RCC 7860 (cell line): ENCODE data around the gene METTL23.
"Not testable (repeated sequence)": the region's sequence is repeated elsewhere in the genome, so short reads cannot be mapped to it uniquely, and the experiment has no call there.

ENCODE experiments used
- DNase-seq: peaks from one replicate; pipeline ENCODE4 v3.0.0-alpha.2; 2015; ENCODE audit warnings: low spot score
- FAIRE-seq: peaks from 2 replicates; lab custom pipeline; 2012; peaks lifted over from hg19 to GRCh38; lab: Jason Lieb, UNC

METTL23 gene

DNA sequence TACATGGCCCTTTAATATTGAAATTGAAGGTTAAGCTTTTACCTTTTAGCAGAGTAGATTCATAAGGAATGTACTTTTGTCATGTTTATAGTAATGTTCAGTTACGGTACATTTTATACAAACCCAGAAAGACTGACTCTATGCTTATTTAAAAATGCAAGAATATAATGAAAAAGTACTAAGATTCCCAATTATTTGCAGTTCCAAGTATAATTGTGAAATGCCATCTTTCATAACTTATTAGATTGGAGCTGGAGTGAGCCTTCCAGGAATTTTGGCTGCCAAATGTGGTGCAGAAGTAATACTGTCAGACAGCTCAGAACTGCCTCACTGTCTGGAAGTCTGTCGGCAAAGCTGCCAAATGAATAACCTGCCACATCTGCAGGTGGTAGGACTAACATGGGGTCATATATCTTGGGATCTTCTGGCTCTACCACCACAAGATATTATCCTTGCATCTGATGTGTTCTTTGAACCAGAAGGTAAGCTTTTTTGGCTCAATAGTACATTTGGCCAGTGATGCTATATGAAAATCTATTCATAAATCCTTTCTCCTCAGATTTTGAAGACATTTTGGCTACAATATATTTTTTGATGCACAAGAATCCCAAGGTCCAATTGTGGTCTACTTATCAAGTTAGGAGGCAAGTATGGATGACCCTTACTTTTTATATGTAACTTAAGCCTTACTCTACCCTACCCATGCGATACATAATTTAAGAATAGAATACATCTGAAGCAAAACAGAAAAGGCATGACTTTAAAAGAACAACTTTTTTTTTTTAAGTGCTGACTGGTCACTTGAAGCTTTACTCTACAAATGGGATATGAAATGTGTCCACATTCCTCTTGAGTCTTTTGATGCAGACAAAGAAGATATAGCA, 6.3 kb downstream of the METTL23 start:
- DNase-seq (no peak), FAIRE-seq (no peak)

DNA sequence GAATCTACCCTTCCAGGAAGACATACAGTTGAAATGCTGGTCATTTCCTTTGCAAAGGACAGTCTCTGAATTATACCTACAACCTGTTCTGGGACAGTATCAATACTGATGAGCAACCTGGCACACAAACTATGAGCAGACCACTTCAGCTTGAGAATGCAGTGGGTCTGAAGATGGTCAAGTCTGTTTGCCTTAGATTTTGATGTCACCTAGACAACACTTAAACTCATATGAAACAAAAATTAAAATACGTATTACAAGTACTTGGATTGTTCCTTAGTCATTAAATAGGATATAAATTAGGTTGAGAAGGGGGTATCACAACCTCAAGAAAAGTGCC, 6.9 kb downstream of the METTL23 start:
- FAIRE-seq (no peak), DNase-seq (no peak)

DNA sequence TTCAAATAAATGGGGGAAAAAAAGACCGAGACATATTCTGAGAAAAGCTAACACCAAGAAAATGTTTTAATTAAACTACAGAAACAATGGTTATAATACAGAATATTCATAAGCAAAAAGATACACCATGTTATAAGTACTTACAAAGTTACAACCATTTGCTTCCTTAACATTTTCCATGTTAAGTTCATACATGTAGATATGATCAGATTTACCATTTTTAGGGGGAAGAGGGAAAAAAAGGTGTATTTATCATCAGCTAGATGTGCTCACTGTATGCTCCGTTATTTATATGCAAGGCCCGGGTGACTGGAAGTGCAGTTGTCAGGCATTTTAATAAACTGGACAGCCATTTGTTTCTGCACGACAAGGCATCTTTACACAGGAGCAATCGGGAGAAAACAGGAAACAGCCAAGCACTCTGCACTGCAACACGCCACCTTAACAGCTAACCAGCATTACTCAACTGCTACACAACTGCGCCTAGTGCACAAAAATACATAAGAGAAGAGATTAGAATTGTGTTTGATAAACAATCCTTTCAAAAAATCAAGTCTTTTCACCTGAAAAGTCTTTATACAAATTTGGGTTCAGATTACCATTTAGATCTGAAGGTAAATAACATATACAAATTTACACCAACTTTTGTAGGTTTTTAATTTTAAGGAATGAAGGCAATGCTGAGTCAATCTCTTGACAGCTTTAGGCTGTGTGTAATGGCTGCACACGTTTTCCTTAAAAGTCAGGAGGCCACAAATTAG, 7.6 kb downstream of the METTL23 start:
- no peak for DNase-seq
- no peak for FAIRE-seq

DNA sequence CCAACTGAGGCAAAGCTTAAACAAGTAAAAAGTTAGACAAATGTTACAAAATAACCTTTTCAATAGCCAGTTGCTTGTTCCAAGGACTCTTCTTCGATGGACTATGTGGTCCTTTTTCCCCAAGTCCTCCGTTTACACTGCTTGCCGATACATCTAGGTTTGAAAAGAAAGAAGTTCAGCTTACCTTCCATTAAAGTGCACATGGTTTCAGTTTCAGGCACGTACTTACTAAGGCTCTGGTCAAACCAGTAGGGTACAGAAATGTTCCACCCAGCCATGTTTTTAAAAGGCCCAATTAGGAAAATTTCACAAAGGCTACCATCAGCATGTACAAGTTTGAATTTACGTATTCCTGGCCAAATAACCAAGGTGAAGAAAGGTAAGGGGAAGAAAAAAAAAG, 8.4 kb downstream of the METTL23 start:
- peak; percentile 50 for DNase-seq
- no peak for FAIRE-seq

DNA sequence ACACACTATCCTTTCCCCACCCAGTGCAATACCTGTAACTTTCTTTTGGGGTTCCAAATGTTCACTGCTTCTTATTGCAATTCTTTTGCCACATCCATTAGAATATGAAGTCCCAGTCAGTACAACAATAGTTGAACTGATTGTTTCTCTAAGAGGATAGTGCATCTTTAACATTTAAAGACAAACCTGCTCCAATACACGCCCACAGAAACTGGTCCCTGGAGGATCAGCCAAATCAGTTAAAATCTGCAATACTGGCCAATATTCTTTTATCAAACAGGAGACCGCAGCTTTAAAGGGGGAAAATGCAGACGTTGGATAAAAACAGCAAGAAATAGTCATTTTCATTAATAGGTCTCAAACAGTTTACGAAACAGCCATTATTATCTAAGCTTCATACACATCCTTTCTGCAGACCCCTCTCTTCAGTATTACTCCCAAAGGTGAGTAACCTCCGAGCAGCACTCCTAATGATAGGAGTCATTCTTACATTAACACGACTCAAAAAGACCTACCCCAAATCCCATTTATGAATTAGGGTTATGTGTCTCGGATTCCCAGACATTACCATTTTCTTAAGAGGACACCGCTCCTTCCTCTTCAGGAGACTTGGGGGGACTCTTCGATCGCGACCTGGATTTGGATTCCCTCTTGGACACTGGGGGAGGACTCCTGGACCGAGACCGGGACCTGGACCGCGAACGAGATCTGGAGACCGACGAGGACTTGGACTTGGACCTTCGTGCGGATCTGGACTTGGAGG, 9.1 kb downstream of the METTL23 start:
- DNase-seq, result no peak
- no peak for FAIRE-seq

DNA sequence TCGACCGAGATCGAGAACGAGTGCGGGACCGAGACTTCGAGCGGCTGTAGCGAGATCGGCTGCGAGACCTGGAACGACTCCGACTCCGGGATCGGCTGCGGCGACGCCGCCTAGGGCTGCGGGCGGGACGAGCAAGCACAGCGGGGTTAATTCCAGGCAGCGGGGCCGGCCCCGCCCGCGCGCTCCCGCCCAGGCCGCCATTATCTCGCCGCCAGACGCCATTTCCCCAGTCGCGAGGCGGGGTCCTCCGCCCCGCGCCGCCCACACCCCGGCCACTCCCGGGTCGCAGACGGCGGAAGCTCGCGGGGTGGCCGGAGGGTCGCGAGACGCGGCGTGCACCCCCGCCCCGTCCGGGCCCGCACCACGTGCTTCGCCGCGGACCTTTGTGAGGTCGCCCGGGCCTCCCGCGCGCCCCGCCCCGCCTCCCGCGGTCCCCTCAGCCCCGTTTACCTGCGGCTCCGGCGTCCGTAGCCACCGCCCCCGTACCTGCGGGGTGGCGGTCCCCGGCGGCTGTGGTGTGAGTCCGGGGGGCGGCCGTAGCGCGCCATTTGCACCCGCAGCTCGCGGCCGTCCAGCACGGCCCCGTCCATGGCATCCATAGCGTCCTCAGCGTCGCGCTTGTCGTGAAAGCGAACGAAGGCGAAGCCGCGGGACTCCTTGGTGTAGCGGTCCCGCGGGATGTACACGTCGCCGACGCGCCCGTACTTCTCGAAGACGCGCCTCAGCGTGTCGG, 9.9 kb downstream of the METTL23 start:
- no peak for DNase-seq
- no peak for FAIRE-seq

DNA sequence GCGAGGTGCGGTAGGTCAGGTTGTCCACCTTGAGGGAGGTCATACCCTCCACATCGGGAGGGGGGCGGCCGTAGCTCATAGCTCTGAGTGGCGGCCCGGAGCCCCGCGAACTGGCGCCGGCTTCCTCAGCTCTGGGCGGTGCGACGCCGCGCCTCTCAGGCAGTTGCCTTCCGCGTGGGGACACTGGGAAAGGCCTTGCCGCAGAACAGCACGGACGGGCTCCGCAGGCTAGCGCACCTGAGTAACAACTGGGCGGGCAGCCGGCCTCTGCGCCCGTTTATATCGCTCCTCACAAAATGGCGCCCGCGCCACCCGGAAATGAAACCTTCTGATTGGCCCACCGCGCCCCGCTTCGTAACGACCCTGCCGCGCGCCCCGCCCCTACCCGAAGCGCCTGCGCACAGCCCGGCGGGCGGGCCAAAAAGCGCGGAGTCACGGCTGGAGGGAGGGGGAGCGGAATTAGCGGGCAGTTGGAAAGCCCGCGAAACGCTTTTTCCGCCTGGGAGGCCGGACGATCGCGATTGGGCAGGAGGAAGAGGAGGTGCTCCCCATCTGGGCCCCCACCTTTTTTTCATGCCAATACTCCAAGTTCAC, 10.5 kb downstream of the METTL23 start, which contains the start of gene SRSF2:
Gene SRSF2, minus strand, starts transcription at position 250 of the 594 bp plus-strand sequence. Its CDS starts 171 bp downstream, at position 79.
- peak; percentile 81 for FAIRE-seq
- DNase-seq, result peak; percentile 96

DNA sequence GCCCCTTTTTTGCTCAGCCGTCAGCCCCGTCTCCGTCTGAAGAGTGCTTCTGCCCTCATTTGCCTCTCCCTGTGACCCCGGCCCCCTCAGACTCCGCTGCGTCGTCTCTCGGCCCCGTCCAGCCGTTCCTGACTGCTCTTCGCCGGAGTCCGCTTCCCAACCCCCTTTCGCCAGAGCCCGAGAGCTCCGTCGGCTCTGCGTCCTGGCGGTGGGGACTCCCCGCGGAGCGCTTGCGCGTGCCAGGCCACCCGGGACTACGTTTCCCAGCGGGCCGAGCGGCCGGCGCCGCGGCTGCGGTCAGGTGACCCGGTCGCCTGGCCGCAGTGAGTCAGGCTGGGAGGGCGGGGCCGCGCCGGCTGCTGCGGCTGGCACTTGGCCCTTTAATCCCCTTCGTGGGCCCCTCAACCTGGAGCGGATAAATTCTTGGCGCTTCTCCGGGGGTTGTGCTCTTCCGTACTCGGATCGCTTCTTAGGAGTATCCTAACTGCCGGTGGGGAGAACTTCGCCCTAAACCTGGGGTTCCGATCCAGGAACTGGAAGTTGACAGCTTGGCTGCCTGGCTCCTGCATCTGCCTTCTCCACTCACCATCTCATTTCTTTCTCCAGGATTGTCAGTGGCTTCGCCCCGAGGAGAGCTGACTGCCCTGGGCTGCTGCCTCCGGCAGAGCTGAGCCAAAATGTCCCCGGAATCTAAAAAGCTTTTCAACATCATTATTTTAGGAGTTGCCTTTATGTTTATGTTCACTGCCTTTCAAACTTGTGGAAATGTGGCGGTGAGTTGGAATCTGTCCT, 11.2 kb downstream of the METTL23 start, which contains the start of gene MFSD11:
Gene MFSD11, plus strand, starts transcription at position 444 of the 792 bp plus-strand sequence. Its CDS starts 234 bp downstream, at position 678.
- FAIRE-seq, result no peak
- DNase-seq, result peak; percentile 82

DNA sequence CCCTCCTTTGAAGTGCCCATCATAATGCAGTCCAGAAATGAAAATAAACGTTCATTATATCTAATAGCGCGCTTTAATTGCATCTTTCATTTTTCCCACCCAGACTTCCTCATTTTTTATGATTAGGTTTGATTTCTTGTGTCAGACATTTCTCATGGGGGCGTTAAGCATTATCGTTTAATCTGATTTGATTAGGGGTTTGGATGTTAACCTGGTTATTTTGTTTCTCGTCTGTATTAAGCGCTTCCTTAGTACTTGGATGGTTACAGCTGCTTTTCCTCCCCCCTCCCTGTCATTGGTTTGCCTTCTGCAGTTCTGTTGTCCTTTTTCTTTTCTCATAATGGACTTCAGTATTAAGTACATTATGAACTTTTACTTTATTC, 11.8 kb downstream of the METTL23 start:
- no peak for FAIRE-seq
- DNase-seq, result no peak

DNA sequence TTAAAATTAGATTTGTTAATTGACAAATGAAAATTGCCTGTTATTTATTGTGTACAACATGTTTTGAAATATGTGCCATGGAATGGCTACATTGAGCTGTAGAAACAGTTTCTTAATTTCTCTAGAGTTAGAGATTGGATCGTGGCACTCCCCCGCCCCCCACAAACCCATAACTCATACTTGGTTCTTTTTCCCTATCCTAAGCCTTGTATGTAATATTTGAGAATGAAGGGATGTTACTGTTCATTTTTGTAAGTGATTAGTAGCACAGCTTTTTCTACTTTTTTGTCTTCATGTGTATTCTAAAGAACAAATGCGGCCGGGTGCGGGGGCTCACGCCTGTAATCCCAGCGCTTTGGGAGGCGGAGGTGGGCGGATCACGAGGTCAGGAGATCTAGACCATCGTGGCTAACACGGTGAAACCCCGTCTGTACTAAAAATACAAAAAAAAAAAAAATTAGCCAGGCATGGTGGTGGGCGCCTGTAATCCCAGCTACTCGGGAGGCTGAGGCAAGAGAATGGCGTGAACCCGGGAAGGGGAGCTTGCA, 13.0 kb downstream of the METTL23 start:
- DNase-seq, result not testable (repeated sequence)

DNA sequence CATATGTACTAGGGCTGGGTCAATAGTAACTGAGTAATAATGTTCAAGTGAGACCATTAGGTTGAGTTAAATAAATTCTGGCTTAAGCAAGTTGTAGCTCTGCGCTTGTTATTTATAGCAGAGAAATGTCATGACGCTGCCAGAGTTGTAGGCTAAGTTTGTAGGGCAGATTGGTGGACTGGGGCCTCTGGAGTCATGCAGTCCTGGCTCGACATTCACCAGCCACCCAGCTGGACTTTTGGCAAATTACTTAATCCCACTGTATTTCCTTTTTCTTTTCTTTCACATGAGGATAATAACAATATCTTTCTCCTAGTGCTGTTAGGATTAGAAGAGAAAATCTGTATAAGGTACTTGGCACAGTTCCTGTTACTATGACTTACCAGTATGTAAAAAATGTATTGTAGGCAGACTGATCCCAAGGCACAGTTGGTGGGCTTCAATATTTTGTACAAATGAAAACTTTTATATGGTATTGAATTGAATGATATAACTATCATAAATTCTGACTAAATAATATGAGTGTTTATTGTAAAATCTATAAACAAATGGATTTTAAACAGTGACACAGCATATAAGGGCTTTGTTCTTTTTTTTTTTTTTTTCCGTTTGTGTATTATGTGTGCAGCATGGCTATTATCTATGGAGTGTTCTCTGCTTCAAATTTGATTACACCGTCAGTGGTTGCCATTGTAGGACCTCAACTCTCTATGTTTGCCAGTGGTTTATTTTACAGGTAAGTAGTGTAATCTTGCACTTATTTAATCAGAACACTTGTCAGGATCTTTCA, 13.9 kb downstream of the METTL23 start:
- no peak for FAIRE-seq
- no peak for DNase-seq

More for the DNA sequence above, 13.0 kb downstream of the METTL23 start:
- FAIRE-seq, result not testable (repeated sequence)

DNA sequence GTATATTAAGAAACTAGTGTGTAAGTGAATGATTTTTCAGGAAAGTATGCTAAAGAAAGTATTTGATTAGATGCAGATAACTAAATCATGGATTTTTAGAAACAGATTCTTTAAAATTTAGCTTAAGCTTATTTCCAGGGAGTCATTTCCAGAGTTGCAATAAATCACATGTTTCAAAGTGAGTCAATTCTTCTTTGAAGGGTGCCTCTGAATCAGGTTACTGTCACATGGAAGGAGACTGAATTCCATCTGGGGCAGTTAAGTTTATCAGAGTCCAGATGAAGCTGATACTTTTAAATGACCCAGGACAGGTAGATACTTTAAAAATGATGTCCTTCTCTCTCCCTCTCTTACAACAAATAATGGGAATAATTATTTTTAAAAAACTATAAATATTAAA, 16.3 kb downstream of the METTL23 start:
- DNase-seq, result no peak
- FAIRE-seq, result no peak

DNA sequence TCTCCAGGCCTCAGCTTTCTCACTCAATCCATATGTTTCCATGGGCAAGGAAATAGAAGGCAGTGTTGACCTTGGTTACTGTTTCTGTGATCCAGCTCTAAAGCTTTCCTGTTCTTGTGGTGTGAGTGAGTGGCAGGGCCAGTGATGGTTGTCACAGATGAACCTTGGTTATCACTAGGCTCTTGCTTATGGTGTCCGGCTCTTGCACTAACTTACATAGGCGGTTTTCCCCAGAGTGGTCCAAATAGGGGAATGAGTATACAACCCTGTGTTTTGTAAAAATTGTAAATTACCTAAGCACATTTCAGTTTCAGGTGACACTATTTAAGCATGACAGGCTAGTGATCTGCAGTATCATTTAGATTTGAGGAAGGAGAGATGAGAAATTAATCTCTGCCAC, 18.1 kb downstream of the METTL23 start:
- no peak for DNase-seq
- FAIRE-seq, result no peak

DNA sequence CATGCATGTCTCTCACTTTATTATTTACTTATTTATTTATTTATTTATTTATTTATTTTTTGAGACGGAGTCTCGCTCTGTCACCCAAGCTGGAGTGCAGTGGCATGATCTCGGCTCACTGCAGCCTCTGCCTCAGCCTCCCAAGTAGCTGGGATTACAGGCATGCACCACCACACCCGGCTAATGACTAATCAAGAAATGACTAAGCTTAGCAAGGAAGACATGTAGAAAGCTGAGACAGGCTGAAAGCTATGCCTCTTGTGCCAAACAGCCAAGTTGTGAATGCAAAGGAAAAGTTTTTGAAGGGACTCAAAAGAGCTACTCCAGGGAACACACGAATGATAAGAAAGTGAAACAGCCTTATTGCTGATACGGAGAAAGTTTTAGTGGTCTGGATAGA, 19.1 kb downstream of the METTL23 start:
- DNase-seq, FAIRE-seq: not testable (repeated sequence)

DNA sequence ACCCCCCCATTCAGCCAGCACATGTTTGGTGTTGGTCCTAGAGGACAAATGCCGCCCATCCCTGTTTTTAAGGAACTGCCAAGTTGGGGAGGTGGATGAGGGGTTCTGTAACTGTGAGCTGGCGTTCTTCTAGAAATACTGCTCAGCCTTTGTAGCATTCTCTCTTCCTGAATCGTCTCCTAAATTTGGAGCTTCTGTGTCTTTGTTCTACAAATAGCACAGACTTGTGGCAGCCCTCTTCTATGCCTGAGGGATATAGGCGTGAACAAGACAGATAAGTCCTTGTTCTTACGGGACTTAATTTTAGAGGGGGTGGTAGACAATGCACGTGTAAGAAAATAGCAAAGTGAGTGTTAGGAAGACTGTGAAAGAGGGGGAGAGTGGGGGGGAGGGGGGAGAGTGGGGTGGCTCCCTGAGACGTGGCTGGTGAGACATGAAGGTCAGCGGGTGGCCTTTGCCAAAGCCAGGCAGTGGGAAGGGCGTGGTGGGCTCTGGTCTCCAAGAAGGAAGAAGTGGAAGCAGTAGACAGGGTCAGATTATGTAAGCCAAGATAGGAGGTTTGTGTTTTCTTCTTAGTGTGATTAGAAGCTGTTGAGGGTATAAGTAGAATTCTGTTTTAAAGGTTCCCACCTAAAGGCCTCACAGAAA, 21.2 kb downstream of the METTL23 start:
- DNase-seq (no peak), FAIRE-seq (no peak)

DNA sequence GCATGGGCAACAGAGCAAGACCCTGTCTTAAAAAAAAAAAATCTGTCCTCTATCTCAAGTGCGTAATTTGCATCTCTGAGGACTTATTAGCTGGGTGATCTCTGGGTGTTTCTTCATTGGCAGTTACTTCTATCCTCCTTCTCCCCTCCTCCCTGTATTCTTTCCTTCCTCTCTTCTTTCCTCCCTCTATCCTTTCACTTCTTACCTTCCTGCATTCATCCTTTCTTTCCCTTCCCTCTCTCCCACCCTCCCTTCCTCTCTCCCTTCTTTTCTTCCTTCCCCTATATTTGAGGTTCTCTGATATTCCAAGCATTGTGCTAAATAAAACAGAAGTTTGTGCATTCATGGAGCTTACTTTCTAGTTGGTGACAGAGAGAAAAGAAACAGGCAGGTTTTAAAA, 22.0 kb downstream of the METTL23 start:
- DNase-seq (no peak), FAIRE-seq (no peak)

DNA sequence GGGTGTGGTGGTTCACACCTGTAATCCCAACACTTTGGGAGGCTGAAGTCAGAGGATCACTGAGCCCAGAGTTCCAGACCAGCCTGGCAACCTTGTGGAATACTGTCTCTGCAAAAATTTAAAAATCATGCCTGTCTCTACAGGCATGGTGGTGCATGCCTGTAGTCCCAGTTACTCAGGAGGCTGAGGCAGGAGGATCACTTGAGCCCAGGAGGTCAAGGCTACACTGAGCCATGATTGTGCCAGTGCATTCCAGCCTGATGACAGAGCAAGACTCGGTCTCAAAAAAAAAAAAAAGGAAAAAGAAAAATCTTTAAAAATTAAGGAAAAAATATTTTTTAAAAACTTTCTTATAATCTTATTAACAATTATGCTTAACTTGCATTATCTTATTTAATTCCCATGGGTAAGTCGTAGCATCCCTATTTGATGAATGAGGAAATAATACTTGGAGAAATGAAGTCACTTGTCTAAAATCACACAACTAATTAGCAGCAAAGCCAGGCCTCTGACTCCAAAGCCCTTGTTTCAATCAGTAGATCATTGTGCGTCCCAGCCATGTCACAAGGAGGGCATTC, 24.9 kb downstream of the METTL23 start:
- no peak for FAIRE-seq
- no peak for DNase-seq
